Stimulated activated CD4-positive, alpha-beta T cell treated with anti-CD3 and anti-CD28 coated beads, TNF-alpha, amount 100 ng/mL, for 1 hour (primary cell): Measurements from ENCODE around the gene MEMO1.
"Not testable (repeated sequence)": the region's sequence is repeated elsewhere in the genome, so short reads cannot be mapped to it uniquely, and the experiment has no call there.

Source experiments
- DNase-seq, 3 donors: peaks; one replicate each; pipeline ENCODE4 v3.0.0-alpha.2; 2020; ENCODE audit warnings: low read depth in 3 of 3, low spot score in 1 of 3

MEMO1 gene

GRCh38 chr2:31919499-31919898 is 91.3 kb downstream of the MEMO1 start:
- no peak for DNase-seq

- DNase-seq: no peak
These were observed 101.1 kb downstream of the MEMO1 start for GRCh38 chr2:31909661-31910060.

- not testable (repeated sequence) for DNase-seq
These were observed 103.3 kb downstream of the MEMO1 start for GRCh38 chr2:31907491-31907890.

DNA sequence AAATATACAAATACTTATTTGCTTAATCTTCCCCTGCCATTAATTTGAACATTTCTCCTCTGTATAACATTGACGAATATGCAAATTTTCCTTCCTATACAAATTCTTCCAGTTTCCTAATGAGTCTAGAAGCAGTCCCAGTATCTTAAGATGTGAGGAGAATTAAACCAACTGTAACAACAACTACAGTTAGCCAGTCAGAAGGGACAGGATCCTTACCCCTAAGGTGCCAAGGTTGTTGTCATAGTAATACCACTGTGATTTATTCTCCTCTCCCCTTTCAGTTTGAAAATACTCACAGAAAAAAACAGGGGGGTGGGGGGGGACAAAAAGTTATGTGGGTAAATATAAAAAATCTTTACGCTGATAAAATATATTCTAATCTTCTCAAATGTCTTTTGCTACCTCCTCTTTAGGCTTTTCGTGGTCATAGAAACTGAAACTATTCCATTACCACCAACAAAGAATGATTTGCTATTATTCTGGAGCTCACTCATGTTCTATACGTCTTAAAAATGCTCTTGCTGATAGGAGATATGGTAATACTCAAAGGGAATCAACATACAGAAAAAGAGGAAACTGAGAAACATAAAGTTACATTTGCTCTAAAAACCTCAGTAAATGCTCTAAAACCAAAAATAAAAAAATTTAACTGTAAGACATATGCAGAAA is 107.6 kb downstream of the MEMO1 start:
- no peak for DNase-seq

DNA sequence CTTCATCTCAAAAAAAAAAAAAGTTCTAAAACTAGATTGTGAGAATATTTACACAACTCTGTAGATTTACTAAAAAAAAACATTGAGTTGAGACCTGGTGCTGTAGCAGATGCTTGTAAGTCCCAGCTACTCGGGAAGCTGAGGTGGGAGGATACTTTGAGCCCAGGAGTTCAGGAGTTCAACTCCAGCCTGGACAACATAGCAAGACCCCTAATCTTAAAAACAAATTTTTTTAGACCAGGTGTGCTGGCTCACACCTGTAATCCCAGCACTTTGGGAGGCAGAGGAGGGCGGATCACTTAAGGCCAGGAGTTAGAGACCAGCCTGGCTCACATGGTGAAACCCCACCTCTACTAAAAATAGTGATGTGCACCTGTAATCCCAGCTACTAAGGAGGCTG is 108.9 kb downstream of the MEMO1 start:
- no peak for DNase-seq

- DNase-seq: not testable (repeated sequence)
These were observed 110.7 kb downstream of the MEMO1 start for GRCh38 chr2:31900156-31900555.

GRCh38 chr2:31898346-31898745 is 112.5 kb downstream of the MEMO1 start:
- not testable (repeated sequence) for DNase-seq

GRCh38 chr2:31897340-31897739 is 113.5 kb downstream of the MEMO1 start:
- not testable (repeated sequence) for DNase-seq

- DNase-seq: no peak
These were observed 114.5 kb downstream of the MEMO1 start for GRCh38 chr2:31896293-31896692.

- no peak for DNase-seq
These were observed 116.2 kb downstream of the MEMO1 start for GRCh38 chr2:31894656-31895055.

DNA sequence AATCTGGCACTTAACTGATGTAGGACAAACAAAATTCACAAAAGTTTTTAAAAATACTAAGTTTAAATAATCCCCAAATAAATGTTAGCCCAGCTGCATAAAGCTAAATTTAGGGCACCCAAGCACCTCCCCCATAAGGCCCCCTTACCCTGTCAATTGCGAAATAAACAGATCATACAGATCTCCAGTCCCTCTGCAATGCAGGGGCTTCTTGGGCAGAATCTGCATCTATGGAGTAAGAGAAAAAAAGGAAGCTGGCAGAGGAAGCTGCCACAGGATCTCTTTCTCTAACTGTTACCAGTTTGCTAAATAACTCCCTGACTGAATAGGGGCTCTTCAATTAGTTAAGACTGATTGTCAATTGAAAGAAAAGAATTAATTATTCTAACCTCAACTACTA is 117.7 kb downstream of the MEMO1 start:
- no peak for DNase-seq

DNA sequence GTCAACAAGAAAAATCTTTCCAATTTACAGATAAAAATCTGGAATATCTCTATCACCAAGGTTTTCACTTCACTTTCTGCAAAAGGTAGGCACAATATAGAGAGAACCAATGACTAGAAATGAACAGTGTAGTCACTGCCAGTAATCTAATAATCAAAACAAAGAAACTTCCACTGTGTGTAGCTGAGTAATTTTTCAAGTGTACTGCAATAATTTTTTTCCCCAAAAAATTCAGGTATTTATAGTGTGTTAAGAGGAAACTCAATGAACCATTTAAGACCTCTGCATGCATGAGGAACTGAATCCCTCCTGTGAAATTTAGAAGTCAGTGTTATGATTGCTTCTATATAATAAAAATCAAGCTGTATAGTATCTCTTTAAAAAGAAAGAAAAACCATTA is 121.8 kb downstream of the MEMO1 start:
- no peak for DNase-seq

- DNase-seq: no peak
These were observed 122.3 kb downstream of the MEMO1 start for GRCh38 chr2:31888550-31888949.

GRCh38 chr2:31886700-31887099 is 124.1 kb downstream of the MEMO1 start:
- DNase-seq: no peak

GRCh38 chr2:31877008-31877407 is 133.8 kb downstream of the MEMO1 start:
- no peak for DNase-seq

DNA sequence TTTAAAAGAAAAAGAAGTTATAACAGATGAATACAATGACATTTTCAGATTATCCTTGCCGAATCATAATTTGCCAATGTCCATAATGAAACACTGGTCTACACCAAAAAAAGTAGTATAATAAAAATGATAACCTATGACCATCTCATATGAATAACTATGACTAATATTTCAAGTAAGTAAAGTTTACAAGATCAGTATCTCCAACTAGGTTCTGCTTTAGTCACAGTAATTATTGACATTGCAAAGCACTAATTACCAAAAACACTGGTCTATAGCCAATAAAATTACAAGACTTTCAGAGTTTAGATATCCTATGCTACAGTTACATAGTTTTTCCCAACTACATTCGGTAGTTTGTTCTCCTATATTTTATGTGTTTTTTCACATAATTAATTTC is 136.7 kb downstream of the MEMO1 start:
- DNase-seq: no peak

- DNase-seq: no peak
These were observed 145.6 kb downstream of the MEMO1 start for GRCh38 chr2:31865215-31865614.

DNA sequence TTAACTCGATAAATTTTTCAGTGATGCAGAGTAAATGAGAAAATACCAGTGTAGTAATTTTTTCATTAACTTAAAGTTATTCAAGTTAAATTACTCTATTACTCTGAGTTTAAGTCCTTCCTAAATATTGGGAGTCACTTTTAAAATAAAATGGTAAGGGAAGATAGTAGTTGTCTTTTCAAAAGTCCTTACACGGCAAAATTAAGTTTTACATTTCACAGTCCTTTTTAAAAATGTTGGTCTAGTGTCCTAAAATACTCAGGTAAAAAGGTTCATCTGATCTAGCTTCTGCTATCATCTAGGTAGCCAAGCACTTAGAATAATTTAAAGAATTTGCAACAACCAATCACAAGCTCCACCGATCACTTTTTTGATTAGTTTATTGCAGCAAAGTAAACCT is 146.9 kb downstream of the MEMO1 start:
- no peak for DNase-seq

- not testable (repeated sequence) for DNase-seq
These were observed 147.7 kb downstream of the MEMO1 start for GRCh38 chr2:31863015-31863656.

- no peak for DNase-seq
These were observed 150.8 kb downstream of the MEMO1 start for GRCh38 chr2:31859959-31860358.

GRCh38 chr2:31853521-31853920 is 157.3 kb downstream of the MEMO1 start:
- DNase-seq: no peak

DNA sequence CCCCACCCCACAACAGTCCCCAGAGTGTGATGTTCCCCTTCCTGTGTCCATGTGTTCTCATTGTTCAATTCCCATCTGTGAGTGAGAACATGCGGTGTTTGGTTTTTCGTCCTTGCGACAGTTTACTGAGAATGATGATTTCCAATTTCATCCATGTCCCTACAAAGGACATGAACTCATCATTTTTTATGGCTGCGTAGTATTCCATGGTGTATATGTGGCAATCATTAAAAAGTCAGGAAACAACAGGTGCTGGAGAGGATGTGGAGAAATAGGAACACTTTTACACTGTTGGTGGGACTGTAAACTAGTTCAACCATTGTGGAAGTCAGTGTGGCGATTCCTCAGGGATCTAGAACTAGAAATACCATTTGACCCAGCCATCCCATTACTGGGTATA is 168.7 kb downstream of the MEMO1 start:
- DNase-seq: not testable (repeated sequence)

GRCh38 chr2:31835450-31835849 is 175.4 kb downstream of the MEMO1 start:
- DNase-seq: no peak
